AG04450 (cell line): ENCODE measurements around the gene PLA2G2F. TPM values are rescaled to one million over a fixed set of nuclear protein-coding genes. Genes with fewer than 3 reads are reported as not detected.

Experiments
- CTCF ChIA-PET: fragments of 300-600, 350-600 bp; formaldehyde crosslinking; extraction: SDS; loops from one replicate; lab custom pipeline; 2022; ENCODE audit warnings: antibody characterized with exemption, inconsistent platforms; lab: Charles Lee
- POLR2A ChIA-PET: fragments of 350-600 bp; formaldehyde crosslinking; extraction: SDS; loops from one replicate; lab custom pipeline; 2021; ENCODE audit warnings: antibody characterized with exemption, inconsistent platforms; lab: Yijun Ruan, JAX
- DNase-seq: peaks from one replicate; pipeline ENCODE4 v3.0.0-alpha.2; 2011; ENCODE audit warnings: low read depth, low spot score
- H3K27ac ChIP-seq: one replicate; pipeline ENCODE4 v1.5.1; 2012; ENCODE audit warnings: low read depth, low read length, control low read depth
- H3K27me3 ChIP-seq: one replicate; pipeline ENCODE4 v1.6.0; 2012; ENCODE audit warnings: low read length; ENCODE audit not compliant: control insufficient read depth, insufficient read depth
- H3K4me3 ChIP-seq: 2 replicates; pipeline ENCODE4 v1.5.1; 2011; ENCODE audit warnings: mild to moderate bottlenecking, low read depth, low read length, control low read depth
- H3K9me3 ChIP-seq: 2 replicates; pipeline ENCODE4 v1.5.1; 2012; ENCODE audit warnings: low read length; ENCODE audit not compliant: control insufficient read depth, insufficient read depth
- polyA plus RNA-seq: library from polyadenylated mRNA; depleted of rRNA; stranded (reverse); fragments of >200 nt; gene quantifications from 2 replicates; pipeline ENCODE4 v1.2.3, GENCODE V29; 2011
- TF ChIP-seq, protein P1 (sequence below): IDR thresholded peaks from 2 replicates; pipeline ENCODE4 v1.5.1; 2011; ENCODE audit warnings: low read depth, low read length, control low read depth, inconsistent platforms

Gene PLA2G2F
- polyA plus RNA-seq, 1 experiment, result not detected

DNA sequence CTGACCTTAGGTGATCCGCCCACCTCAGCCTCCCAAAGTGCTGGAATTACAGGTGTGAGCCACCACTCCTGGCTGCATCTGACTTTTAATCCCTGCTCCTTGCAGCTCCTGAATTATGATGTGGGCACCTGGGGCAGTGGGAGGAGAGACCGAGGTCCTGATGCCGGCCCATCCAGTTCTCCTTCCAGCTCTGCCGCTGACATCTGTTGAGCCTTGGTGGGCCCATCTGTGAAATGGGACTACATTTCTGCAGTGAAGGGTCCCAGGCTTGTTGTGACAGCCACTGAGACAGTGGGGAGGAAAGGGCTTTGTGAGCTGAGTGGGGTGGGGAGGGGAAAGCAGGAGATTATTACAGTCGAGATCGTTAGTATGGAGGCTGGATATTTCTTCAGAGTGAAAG is 11.8 kb downstream of the PLA2G2F start:
- TF ChIP-seq, protein P1, sequence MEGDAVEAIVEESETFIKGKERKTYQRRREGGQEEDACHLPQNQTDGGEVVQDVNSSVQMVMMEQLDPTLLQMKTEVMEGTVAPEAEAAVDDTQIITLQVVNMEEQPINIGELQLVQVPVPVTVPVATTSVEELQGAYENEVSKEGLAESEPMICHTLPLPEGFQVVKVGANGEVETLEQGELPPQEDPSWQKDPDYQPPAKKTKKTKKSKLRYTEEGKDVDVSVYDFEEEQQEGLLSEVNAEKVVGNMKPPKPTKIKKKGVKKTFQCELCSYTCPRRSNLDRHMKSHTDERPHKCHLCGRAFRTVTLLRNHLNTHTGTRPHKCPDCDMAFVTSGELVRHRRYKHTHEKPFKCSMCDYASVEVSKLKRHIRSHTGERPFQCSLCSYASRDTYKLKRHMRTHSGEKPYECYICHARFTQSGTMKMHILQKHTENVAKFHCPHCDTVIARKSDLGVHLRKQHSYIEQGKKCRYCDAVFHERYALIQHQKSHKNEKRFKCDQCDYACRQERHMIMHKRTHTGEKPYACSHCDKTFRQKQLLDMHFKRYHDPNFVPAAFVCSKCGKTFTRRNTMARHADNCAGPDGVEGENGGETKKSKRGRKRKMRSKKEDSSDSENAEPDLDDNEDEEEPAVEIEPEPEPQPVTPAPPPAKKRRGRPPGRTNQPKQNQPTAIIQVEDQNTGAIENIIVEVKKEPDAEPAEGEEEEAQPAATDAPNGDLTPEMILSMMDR, result no peak
- Histone ChIP-seq H3K4me3 (no peak overlapping the region), H3K27ac (no peak overlapping the region), H3K9me3 (no peaks in the 10 kb centered on the region; the same call in 1 of the 2 replicates), H3K27me3 (peaks cover 18% of the 10 kb centered on the region)
- ChIA-PET POLR2A (no interaction called here), CTCF (interaction anchor here (0.6 to 3.6 kb wide), 7 partner anchors 49 to 343 kb away, joined by 3 to 68 read pairs (median 10); partner anchors contain the start of gene OTUD3)
- DNase-seq, result no peak

DNA sequence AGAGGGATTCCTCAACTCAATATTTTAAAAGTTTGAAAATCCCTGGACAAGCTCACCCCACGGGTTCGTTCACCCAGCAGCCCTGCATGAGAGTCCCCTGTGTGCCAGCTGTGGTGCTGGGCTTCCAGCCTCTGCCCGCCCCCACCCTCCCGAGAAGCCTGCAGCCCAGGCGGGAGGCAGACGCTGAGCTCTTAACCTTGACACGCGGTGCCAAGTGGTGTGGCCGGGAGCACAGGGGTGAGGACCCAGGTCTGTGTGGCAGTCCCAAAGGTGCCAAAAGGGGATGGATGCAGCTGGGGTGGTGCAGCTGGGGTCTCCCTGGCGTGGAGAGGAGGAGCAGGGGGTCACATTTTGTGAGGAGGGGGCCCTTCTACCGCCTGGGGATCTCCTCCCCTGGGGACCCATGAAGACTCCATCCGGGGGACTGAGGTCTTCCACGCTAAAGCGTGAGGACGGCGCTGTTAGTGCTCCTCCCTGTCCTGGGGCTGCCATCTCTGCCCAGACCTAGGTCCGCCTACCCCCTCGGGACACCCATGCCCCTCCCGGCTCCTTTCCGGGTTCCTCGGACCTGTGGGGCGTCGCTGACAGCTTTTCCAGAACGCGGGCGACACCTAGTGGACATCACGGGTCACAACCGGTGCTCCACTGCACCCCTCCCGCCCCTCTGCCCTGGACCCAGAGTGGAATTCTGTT is 12.9 kb downstream of the PLA2G2F start:
- ChIA-PET POLR2A (interaction anchor here (0.6 kb wide), 1 partner anchor 353 kb away, joined by 3 read pairs; no protein-coding TSS in a partner anchor), CTCF (interaction anchor here (0.6 to 3.6 kb wide), 22 partner anchors 8 to 490 kb away, joined by 3 to 68 read pairs (median 6); no protein-coding TSS in a partner anchor)
- DNase-seq, result peak; percentile 33
- Histone ChIP-seq H3K9me3 (no peaks in the 10 kb centered on the region; the same call in 1 of the 2 replicates), H3K27ac (no peak overlapping the region), H3K4me3 (peak overlapping the region; percentile 44), H3K27me3 (peaks cover 11% of the 10 kb centered on the region)
- TF ChIP-seq, protein P1, result peak; percentile 83

DNA sequence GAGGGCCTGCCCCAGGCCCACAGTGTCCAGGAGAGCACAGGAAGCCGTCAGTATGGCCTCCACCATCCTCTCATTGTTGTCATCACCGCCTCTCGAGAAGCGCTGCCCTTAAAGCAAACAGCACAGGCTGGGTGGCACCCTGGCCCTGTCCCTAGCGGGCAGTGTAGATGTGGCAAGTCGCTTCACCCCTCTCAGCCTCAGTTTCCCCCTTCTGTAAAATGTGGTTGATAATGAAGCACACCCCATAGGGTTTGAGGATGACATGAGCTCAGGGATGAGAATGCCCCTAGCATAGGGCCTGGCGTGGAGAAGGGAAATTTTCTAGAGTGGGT is 13.4 kb downstream of the PLA2G2F start:
- Histone ChIP-seq H3K4me3 (no peak overlapping the region), H3K27ac (no peak overlapping the region), H3K27me3 (peaks cover 11% of the 10 kb centered on the region), H3K9me3 (no peaks in the 10 kb centered on the region; the same call in 1 of the 2 replicates)
- DNase-seq, result no peak
- CTCF ChIA-PET, result interaction anchor here (0.7 to 3.6 kb wide), 19 partner anchors 8 to 449 kb away, joined by 3 to 68 read pairs (median 9); no protein-coding TSS in a partner anchor
- POLR2A ChIA-PET, result no interaction called here
- TF ChIP-seq, protein P1, result no peak

DNA sequence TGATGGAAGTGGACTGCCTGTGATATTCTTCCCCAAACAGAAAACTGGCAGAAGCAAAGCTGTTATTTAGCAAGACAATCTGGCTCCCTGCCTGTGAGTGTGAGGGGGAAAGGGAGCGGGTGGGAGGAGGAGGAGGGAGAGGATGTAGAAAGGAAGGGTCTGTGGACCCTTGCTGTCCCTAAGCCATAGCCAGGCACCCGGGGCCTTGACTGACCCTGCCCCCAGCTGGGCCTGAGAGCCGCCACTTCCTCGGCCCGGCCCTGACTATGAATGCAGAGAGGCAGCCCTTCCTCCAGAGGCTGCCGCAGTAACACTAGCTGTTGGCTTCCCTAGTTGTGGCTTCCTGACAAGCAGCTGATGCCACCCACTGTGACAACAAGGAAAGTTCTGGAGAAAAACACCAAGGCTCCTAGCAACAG is 13.9 kb downstream of the PLA2G2F start:
- H3K27ac ChIP-seq, result no peak overlapping the region
- peaks cover 7% of the 10 kb centered on the region for H3K27me3 ChIP-seq
- CTCF ChIA-PET, result interaction anchor here (0.7 to 3.6 kb wide), 19 partner anchors 9 to 449 kb away, joined by 3 to 68 read pairs (median 9); no protein-coding TSS in a partner anchor
- no peaks in the 10 kb centered on the region; the same call in 1 of the 2 replicates for H3K9me3 ChIP-seq
- TF ChIP-seq, protein P1, result no peak
- H3K4me3 ChIP-seq, result no peak overlapping the region
- no peak for DNase-seq
- POLR2A ChIA-PET, result interaction anchor here (0.7 kb wide), 2 partner anchors 42 to 492 kb away, joined by 3 to 8 read pairs; no protein-coding TSS in a partner anchor

DNA sequence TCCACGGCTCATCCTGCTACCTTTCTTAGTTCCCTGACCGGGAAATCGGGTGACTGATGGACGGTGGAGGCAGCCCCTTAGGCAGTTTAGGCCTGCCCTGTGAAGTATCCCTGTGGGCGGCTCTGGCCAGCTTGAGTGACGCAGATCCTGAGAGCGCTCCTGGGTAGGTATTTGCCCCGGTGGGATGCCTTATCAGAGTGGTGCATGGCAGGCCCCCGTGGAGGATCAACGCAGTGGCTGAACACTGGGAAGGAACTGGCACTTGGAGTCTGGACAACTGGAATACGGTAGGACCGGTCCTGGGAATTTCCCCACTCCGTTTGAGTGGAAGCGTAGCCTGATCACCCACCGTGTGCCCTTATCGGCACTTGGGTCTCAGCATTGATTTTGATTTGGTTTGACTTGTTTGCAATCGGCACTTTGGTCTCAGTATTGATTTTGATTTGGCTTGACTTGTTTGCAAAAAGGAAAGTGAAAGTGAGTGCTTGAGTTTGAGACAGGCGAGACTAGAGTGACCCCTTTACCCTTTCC is 15.2 kb downstream of the PLA2G2F start:
- no peak for DNase-seq
- POLR2A ChIA-PET, result no interaction called here
- CTCF ChIA-PET, result interaction anchor here (1.6 to 3.6 kb wide), 3 partner anchors 55 to 236 kb away, joined by 4 to 68 read pairs (median 16); no protein-coding TSS in a partner anchor
- H3K27ac ChIP-seq, result no peak overlapping the region
- H3K27me3 ChIP-seq, result peaks cover 3% of the 10 kb centered on the region
- H3K9me3 ChIP-seq, result peaks cover 8% of the 10 kb centered on the region
- H3K4me3 ChIP-seq, result no peak overlapping the region
- TF ChIP-seq, protein P1, result no peak
